Left lung (tissue), 10 donors: ENCODE measurements around the gene STK16. TPM values are rescaled to one million over a fixed set of nuclear protein-coding genes. Genes with fewer than 3 reads are reported as not detected.

Experiments used
- ATAC-seq: fragments of 200-7000 bp; cut with Tn5 transposase; one replicate; pipeline ENCODE4 v1.9.1; 2020; ENCODE audit warnings: moderate library complexity
- DNase-seq, 4 donors: peaks; one replicate each; pipeline ENCODE4 v3.0.0-alpha.2; 2013 to 2020
- H3K27ac ChIP-seq, 2 donors: fragments of 200-600 bp; sonication (generic) in 1 of 2; one replicate each; pipeline versions ENCODE4 v1.5.0 to v1.8.0; 2020 to 2021
- H3K27me3 ChIP-seq, 2 donors: fragments of 200-600 bp; sonication (generic) in 1 of 2; one replicate each; pipeline versions ENCODE4 v1.5.0 to v1.8.0; 2020 to 2021
- H3K36me3 ChIP-seq, 2 donors: fragments of 200-600 bp; sonication (generic) in 1 of 2; one replicate each; pipeline versions ENCODE4 v1.5.0 to v1.8.0; 2020 to 2021
- H3K4me1 ChIP-seq, 2 donors: fragments of 200-600 bp; one replicate each; pipeline ENCODE4 v1.8.0; 2021
- H3K4me3 ChIP-seq, 2 donors: fragments of 200-600 bp; sonication (generic) in 1 of 2; one replicate each; pipeline versions ENCODE4 v1.5.0 to v1.8.0; 2020 to 2021; ENCODE audit warnings: mild to moderate bottlenecking in 1 of 2
- H3K9me3 ChIP-seq, 2 donors: fragments of 200-600 bp; sonication (generic) in 1 of 2; one replicate each; pipeline versions ENCODE4 v1.5.0 to v1.8.0; 2020 to 2021
- intact Hi-C, 2 donors: fragments of 100-400 bp; cut with DNase I; formaldehyde crosslinking; loops; one replicate each; pipeline versions ENCODE4 v1.11.2 to v1.14.2; 2022
- polyA plus RNA-seq, 6 donors: library from polyadenylated mRNA; unstranded; fragments of 120-200 nt; gene quantifications; one replicate each; pipeline ENCODE4 v1.2.1, GENCODE V29; 2013; ENCODE audit not compliant: insufficient read length in 6 of 6
- total RNA-seq, 2 donors: library from RNA; stranded (reverse); fragmentation: NEBNext Ultra II Directional; extraction: Animal tissue kit (Norgen Biotek cat#: 25700); gene quantifications; one replicate each; pipeline ENCODE4 v1.2.1, GENCODE V29; 2021
- TF ChIP-seq, protein P1 (sequence below), 2 donors: fragments of 200-600 bp; sonication (generic) in 1 of 2; IDR thresholded peaks; one replicate each; pipeline versions ENCODE4 v1.5.0 to v1.8.0; 2021; ENCODE audit warnings: antibody characterized with exemption in 2 of 2
- donor health status: DM: no; HTN: yes; CAD: no.
- donor health status: DM: no; HTN: no; CAD: no.

The STK16 gene
- total and polyA plus RNA-seq, 8 donors = 23.9 to 35.6 (median 33.1) TPM

DNA sequence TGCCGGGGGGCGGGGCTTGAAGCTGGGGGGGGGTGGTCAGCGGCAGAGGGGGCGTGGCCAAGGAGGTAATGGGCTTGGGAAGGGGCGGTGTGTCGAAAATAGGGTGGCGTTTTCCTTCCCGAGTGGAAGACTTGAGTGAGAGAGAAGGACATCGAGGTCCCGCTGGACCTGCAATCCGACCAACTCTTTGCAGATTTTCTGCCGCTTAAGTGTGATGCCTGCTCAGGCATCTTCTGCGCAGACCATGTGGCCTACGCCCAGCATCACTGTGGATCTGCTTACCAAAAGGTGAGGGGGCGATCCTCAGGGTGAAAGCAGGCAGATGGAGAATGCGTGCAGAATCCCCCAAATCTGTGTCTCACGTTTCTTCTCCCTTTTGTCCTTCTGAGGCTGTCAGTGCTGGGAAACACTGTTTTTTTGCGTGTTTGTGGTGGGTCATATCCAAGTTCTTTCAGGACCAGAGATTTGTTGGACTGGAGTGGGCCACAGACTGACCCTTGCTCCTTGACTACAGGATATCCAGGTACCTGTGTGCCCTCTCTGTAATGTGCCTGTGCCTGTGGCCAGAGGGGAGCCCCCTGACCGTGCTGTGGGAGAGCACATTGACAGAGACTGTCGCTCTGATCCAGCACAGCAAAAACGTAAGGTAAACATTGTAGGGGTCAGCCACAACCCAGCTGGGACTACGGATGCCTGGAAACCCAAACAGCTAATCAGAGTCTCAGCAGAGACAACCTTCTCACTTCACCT, 38.0 kb upstream of the STK16 start:
- DNase-seq (no peak), ATAC-seq (no peak)
- Histone ChIP-seq H3K27me3 (no peaks in the 10 kb centered on the region), H3K9me3 (peaks cover 0 to 4% of the 10 kb centered on the region in 2 donors), H3K4me1 (peaks cover 14 to 35% of the 10 kb centered on the region in 2 donors), H3K27ac (peak overlapping the region; percentile 94 to 95), H3K4me3 (peak overlapping the region; percentile 50 to 61), H3K36me3 (peaks cover 0 to 43% of the 10 kb centered on the region in 2 donors)
- TF ChIP-seq, protein P1, sequence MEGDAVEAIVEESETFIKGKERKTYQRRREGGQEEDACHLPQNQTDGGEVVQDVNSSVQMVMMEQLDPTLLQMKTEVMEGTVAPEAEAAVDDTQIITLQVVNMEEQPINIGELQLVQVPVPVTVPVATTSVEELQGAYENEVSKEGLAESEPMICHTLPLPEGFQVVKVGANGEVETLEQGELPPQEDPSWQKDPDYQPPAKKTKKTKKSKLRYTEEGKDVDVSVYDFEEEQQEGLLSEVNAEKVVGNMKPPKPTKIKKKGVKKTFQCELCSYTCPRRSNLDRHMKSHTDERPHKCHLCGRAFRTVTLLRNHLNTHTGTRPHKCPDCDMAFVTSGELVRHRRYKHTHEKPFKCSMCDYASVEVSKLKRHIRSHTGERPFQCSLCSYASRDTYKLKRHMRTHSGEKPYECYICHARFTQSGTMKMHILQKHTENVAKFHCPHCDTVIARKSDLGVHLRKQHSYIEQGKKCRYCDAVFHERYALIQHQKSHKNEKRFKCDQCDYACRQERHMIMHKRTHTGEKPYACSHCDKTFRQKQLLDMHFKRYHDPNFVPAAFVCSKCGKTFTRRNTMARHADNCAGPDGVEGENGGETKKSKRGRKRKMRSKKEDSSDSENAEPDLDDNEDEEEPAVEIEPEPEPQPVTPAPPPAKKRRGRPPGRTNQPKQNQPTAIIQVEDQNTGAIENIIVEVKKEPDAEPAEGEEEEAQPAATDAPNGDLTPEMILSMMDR (IDR thresholded peaks at IDR 0.05) = no peak
- intact Hi-C loops = no loop called here

DNA sequence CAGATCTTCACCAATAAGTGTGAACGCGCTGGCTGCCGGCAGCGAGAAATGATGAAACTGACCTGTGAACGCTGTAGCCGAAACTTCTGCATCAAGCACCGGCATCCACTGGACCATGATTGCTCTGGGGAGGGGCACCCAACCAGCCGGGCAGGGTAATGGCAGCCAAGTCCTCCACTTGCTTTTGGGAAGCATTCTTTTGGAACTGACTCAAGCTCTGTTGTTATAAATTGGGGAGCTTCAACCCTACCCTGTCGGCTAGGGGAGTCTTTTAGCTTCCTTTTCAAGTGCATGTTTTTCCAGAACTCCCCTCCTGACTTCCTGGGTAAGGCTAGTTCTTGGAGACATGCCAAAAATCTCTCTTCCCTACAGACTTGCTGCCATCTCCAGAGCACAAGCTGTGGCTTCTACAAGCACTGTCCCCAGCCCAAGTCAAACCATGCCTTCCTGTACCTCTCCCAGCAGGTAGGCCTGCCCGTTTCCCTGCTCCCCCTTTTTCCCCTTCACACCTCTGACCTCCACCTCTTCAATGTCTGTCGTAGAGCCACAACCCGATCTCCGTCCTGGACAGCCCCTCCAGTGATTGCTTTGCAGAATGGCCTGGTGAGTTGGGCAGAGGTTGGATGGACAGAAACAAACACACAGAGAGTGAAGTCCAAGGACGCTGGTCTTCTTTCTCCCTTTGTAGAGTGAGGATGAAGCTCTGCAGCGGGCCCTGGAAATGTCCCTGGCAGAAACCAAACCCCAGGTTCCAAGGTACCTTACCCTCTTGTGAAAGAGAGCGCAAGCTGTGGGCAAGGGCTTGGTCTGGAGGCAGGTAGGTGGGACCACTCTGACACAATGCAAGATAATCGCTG, 37.2 kb upstream of the STK16 start:
- Histone ChIP-seq H3K4me1 (peaks cover 14 to 35% of the 10 kb centered on the region in 2 donors), H3K9me3 (peaks cover 0 to 4% of the 10 kb centered on the region in 2 donors), H3K27me3 (no peaks in the 10 kb centered on the region), H3K27ac (peak overlapping the region; percentile 94 to 95), H3K36me3 (peaks cover 0 to 51% of the 10 kb centered on the region in 2 donors), H3K4me3 (peak overlapping the region in 1 of 2 donors; percentile 61)
- ATAC-seq (peak; percentile 3), DNase-seq (peak in 2 of 4 donors; percentile 40 to 47)
- intact Hi-C loops = no loop called here
- TF ChIP-seq, protein P1 (IDR thresholded peaks at IDR 0.05) = no peak

DNA sequence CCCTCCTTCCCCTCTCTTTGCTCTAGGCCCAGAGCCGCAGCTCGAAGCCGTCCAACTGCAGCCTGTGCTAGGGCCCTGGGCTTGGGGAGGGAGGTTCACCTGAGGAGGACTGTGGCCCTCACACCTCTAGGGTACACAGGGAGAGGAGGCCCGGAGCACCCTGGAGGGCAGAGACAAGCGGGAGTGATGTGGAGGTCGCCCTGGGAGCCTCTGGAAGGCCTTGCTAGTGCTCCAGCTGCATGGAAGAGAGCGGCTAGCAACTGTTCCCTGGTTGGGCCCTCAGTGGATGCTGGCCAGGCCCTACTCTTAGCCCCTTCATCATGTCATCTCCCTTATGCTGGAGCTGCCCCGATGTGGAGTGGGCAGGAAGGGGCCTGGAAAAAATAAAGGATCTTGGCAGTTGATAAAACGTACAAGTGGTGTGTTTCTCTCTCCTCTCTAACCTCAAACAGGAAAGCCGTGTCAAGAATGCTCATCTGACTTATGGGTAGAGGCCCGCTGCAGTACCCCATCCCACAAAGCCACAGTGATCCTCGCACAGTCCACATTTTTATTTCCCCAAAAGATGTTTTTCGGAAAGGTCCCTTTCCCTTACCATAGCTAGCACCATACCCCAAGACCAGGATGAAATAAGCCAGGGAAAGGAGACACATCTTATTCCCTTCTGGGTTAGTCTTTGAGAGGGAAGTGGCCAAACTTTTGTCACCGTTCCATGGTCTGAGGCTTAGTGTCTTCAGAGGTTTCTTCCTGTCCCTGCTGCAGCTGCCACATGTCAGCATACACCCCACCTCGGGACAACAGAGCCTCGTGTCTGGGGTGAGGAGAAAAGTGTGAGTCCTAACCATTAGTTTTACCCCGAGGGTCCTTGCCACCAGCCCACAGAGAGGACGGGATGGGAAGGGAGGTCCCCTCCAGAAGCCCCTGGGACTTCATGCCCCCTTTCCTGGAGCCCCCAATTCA, 35.8 kb upstream of the STK16 start:
- TF ChIP-seq, protein P1 (IDR thresholded peaks at IDR 0.05) = no peak
- Histone ChIP-seq H3K27me3 (no peaks in the 10 kb centered on the region), H3K27ac (peak overlapping the region in 1 of 2 donors; percentile 5), H3K9me3 (peaks cover 0 to 2% of the 10 kb centered on the region in 2 donors), H3K4me3 (no peak overlapping the region), H3K4me1 (peaks cover 14 to 35% of the 10 kb centered on the region in 2 donors), H3K36me3 (peaks cover 0 to 65% of the 10 kb centered on the region in 2 donors)
- DNase-seq (no peak), ATAC-seq (no peak)
- intact Hi-C loops = no loop called here

DNA sequence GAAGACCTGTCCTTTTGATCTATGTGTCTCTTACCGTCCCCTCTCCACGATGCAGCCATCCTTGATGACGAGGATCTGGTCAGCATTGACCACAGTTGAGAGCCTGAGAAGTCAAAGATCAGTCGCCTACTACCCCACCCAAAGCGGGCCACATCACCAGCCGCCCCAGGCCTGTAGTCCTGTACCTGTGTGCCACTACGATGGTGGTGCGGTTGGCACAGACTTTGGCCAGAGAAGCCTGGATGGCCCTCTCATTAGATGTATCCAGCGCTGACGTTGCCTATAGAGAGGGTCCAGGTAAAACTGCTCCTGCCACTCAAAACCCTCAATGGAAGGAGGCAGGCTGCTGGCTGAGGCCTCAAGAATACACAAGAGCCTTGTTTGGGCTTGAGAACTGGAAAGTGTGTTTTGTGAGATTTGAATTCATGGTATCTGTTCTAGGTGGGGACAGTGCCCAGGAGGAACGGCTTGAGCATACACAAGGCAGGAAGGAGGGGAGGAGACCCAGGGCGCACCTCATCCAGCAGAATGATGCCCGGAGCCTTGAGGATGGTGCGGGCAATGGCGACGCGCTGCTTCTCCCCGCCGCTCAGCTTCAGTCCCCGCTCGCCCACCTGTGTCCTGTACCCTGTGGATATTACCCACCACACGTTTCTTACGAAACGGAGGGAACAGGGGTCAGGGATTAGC, 34.9 kb upstream of the STK16 start:
- no peak overlapping the region for H3K4me3 ChIP-seq
- peaks cover 0 to 70% of the 10 kb centered on the region in 2 donors for H3K36me3 ChIP-seq
- H3K9me3 ChIP-seq = no peaks in the 10 kb centered on the region
- DNase-seq (no peak), ATAC-seq (no peak)
- TF ChIP-seq, protein P1 (IDR thresholded peaks at IDR 0.05) = no peak
- H3K27ac ChIP-seq = no peak overlapping the region
- intact Hi-C loops = no loop called here
- H3K27me3 ChIP-seq = no peaks in the 10 kb centered on the region
- H3K4me1 ChIP-seq = peaks cover 14 to 35% of the 10 kb centered on the region in 2 donors
